HG02798 (cell line): ENCODE data around the gene MLLT6.

ENCODE experiments used
- ATAC-seq: cut with Tn5 transposase; IDR thresholded peaks from one replicate; pipeline ENCODE4 v1.9.1; 2021; ENCODE audit warnings: mild to moderate bottlenecking; ENCODE audit not compliant: unreplicated experiment, poor library complexity

MLLT6 gene

GRCh38 chr17:38674749-38675615 lies 30.1 kb upstream of the MLLT6 start, which contains the start of gene EPOP:
Gene EPOP (minus strand): TSS chr17:38674957. CDS start chr17:38674495, 462 bp downstream.
- peak; percentile 87 for ATAC-seq

- peak; percentile 40 for ATAC-seq
Observed at GRCh38 chr17:38676706-38677504, 28.2 kb upstream of the MLLT6 start.

DNA sequence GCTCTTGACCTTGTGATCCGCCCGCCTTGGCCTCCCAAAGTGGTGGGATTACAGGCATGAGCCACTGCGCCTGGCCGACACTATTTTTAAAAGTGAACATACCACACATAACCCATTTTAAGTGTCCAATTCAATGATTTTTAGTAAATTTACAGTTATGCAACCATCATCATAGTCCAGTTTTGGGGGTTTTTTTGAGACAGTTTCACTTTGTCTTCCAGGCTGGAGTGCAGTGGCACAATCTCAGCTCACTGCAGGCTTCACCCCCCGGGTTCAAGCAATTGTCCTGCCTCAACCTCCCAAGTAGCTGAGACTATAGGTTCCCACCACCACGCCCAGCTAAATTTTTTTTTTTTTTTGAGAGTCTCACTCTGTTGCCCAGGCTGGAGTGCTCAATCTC lies 27.3 kb upstream of the MLLT6 start:
- ATAC-seq, result no peak

DNA sequence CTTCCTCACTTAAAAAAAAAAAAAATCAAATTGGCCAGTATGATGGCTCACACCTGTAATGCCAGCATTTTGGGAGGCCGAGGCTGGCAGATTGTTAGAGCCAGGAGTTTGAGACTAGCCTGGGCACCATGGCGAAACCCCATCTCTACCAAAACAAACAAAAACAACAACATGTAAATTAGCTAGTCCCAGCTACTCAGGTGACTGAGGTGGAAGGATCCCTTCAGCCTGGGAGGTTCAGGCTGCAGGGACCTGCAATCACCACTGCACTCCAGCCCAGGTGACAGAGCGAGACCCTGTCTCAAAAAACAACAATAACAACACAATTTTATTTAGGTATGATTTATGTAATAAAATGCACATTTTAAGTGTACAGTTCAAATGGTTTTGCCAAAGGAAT lies 24.0 kb upstream of the MLLT6 start:
- no peak for ATAC-seq

GRCh38 chr17:38685491-38685890 lies 19.6 kb upstream of the MLLT6 start:
- no peak for ATAC-seq

DNA sequence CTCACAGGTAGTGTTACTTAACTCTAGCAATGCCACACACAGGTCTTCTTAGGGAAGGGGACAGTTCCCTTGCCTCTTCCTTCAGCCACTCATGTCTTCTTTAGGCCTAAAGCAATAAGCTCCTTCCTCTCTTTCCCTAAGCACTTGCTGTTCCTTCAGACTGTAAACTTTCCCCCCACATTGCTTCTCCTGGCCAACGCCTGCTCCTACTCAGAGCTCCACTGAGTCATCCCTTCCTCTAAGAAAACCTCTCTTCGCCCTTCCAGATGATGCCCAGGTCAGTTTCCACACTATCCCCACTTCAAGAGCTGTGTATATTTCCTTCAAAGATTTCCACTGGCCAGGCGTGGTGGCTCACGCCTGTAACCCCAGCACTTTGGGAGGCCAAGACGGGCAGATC lies 17.8 kb upstream of the MLLT6 start:
- no peak for ATAC-seq

GRCh38 chr17:38690386-38690785 lies 14.7 kb upstream of the MLLT6 start:
- ATAC-seq, result no peak

GRCh38 chr17:38691154-38691553 lies 13.9 kb upstream of the MLLT6 start:
- no peak for ATAC-seq

GRCh38 chr17:38693700-38694329 lies 11.3 kb upstream of the MLLT6 start:
- ATAC-seq, result no peak

DNA sequence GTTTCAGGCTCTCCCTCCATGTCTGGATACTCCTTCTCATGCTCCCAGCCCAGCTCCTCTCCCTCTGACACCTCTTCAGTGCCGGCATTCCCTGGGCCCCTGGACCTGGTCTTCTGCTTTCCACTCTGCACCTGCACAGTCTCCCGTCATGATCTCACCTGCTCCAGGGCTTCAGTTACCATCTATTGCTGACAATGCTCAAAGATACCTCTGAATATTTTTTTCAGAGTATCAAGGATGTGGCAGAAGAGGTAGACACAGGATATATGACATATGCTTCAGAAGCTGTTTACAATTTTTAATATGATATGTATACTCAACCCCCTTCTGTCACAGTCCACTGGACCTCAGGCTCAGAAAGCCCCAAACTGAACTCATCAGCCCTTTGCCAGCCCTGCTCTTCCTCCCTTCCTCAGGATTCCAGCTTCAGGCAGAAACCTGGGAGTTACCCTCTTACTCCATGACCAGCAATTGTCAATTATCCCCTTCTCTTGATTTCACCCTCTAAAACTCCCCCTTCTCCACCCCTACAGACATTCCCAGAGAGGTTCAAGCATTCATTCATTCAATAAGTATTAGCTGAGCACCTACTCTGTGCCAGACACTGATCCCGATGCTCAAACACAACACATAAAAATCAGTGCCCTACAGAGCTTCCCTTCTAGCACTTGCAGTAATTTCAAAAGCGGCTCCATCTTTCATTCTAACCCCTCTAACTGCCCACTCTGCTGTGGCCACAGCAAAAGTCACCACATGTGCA lies 7.8 kb upstream of the MLLT6 start:
- no peak for ATAC-seq

DNA sequence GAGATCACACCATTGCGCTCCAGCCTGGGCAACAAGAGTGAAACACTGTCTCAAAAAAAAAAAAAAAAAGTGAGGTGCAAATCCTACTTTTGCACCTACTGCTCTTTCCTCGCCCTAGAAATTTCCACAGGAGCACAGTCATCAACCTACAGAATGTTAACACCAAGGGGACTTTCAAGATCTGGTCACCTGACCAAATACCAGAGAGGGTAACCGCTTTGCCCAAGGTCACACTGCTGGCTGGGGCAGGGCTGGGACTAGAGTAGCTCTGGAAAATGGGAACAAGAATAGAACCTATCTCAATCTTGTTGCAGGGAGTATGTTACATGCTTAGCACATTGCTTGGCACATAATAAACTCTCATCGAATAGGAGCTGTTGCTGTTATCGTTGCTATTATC lies 6.3 kb upstream of the MLLT6 start:
- no peak for ATAC-seq

- peak; percentile 27 for ATAC-seq
Observed at GRCh38 chr17:38701504-38702165, 3.4 kb upstream of the MLLT6 start.

GRCh38 chr17:38702166-38702915 lies 2.7 kb upstream of the MLLT6 start:
- ATAC-seq, result peak; percentile 49

DNA sequence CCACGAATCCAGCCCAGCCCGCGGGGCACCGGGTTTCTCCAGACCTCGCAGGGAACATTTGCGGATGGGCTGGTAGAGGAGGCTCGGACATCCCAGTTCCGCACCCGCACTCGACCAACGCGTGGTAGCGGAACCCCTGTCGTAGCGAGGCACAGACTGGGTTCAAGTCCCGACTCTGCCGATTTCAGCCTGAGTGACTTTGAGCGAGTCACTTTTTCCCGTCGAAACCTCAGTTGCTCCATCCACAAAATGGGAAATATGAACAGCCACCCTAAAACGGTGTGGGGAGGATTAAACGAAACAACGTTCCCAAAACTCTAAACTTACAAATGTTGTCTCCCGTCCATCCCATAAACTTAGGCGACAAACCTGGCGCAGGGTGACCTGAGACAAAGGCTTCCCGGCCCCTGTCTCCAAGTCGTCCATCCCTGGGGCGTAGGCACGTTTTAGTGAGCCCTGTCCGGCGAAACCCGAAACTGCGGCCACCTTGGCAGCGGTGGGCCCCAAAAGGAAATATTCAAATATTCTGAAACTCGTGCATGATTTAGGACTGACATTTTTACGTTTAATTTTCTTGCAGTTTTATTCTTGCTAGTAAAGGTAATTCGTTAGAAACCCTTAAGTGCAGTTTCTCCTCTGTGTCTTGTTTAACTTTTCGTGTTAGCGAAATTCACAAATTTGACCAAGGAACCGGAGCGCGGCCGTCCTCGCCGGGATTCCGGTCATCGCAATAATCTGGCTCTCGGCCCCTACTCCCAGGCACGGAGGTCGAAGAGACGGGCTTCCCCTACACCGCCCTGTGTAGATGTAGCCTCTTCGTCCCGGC lies 1.9 kb upstream of the MLLT6 start:
- ATAC-seq, result no peak

DNA sequence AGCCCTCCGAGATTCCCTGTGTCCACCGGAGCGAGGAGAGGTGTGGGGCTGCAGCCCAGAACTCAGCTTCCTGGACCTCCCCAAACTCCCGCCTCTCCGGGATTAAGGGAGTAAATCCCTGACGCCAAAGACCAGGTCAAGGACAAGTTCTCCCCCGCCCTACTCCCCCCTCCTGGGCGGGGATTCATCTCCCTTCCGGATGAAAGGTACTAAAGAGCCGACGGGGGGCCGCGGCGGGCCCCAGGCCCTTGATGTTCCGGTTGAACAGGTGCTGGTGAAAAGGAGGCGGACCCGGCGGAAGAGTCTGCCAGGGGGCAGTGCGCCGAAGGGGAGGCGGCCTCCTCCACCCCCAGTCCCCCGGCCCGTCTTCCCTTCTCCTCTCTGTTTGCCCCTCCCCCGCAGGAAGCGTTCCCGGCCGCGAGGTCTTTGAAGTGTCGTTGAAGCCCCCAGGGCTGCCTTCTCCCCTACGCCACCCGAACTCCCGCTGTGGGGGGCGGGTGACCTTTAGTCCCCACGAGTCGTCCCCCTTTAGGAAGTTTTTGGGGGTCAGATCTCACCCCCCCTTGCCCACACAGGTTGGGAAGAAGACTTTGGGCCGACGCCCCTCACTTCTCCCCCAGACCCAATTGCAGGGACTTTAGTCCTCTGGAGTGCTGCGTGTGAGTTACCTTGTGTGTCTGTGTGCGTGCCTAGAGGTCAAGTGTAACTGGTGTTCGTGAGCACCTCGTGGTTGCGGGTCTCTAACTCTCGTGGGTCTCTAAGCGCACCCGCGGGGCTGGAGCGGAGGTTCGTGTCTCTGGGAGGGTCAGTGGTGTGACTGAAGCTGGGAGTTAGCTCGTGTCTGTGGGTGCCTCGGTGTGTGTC lies 1.1 kb upstream of the MLLT6 start:
- peak; percentile 24 for ATAC-seq

GRCh38 chr17:38705523-38705802 lies 390 bp downstream of the MLLT6 start:
- no peak for ATAC-seq

DNA sequence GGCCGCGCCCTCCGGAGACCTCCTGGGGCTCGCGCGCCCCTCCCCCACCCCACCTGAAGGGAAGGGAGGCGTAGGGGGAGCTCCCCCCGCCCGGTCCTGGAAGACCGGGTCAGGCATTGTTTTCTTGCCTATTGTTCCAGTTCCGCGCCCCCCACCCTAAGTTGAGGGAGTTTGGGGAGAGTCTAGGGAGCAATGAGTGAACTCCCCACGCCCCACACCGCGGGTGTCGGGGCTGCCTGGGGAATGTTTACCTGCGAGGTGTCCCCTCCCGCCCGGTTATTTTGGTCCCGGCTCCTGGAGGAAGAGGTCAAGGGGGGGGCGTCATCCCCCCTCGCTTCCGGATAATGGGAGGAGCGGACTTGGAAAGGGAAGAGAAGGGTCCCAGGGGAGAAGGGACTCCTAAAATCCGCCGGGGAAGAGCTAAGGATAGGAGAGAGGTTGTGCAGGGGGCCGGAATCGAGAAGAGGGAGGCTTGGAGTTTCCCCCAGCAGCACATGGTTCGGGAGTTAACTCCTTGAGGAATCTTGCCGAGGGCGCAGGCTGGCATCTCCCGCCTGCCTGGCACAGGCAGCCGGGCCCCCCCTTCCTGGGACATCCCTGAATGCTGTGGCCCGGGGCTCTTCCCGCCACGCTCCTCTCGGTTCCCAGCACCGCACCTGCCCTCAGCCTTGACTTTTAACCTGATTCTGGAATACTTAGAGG lies 881 bp downstream of the MLLT6 start:
- ATAC-seq, result no peak
